ENCODE measurements around the gene ITSN1.

The ITSN1 gene

DNA sequence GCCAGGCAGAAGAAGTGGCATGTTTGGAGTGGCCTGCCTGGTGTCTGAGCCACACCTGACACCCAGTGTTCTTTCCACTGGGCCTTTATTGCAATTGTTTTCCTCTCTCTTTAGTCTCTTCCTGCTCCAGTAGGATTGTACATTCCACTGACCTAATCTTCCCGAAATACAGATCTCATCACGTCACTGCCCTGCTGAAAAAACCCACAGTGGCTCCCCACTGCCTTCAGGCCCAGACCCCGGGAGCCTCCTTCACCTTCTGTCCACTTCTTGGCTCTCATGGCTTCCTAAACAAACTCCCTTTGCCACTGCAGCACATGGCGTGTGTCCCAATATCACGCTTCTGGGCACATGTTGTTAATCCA, 298.6 kb downstream of the ITSN1 start:
- DNase-seq = no peak

DNA sequence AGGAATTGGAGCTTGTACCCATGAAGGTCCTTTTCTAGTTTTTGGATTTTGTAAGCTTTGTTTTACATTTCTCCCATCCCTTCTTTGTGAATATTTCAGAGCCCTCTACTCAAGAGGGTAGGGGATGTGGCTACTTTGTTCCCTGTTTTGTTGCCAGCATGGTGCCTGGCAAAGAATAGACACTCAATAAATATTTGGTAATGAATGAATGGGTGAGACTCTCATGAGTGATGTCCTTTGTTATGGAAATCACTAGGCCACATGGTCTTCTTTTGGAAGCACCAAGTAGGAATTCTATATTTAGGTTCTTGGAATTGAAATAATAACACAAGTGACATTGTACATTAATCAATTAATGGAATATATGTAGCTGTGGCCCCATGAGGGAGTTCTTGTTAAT, 300.1 kb downstream of the ITSN1 start:
- DNase-seq = no peak

DNA sequence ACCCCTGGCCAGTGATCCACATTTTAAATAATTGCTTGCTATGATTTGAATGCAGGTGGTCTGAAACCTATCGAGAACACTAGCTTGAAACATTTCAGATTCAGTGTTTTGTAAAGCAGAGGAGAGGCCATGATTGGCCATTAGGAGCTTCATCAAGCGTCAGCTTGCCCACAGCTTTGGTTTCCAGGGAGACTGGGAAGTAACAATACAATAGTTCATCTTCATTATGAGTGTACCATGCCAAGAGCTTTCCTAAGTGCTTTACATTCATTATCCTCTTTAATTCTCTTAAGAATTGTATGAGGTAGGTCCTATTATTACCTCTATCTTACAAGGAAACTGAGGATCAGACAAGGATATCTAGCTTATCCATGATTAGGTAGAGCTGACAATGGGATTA, 301.0 kb downstream of the ITSN1 start:
- DNase-seq = no peak

DNA sequence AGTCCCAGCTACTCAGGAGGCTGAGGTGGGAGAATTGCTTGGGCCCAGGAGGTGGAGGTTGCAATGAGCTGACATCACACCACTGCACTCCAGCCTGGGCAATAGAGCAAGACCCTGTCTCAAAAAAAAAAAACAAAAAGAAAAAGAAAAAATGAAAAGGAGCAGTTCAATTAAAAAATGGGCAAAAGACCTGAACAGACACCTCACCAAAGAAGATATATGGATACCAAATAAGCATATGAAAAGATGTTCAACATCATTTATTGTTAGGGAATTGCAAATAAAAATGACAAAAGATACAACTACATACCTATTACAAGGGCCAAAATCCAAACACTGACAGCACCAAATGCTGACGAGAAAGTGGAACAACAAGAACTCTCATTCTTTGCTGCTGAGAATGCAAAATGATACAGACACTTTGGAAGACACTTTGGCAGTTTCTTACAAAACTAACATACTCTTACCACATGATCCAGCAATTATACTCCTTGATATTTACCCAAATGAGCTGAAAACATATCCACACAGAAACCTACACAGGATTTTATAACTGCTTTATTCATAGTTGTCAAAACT, 302.0 kb downstream of the ITSN1 start:
- no peak for DNase-seq

DNA sequence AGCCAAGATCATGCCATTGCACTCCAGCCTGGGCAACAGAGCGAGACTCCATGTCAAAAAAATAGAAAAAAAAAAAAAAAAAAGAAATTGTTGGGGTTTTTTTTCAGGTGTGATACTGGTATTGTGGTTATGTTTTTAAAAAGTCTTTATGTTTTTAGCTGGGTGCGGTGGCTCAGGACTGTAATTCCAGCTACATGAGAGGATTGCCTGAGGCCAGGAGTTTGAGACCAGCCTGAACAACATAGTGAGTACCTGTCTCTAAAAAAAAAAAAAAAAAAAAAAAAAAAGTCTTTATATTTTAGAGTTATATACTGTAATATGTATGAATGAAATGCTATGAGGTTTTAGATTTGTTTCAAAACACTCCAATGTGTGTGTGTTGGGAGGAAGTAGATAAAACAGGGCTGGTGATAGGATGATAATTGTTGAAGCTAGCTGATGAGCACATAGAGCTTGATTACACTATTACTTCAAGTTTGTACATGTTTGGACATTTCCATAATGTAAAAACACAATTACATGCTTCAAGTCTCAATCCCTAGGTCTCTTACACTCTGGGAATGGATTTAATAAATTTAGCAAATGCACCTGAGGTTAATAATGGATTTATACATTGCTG, 303.5 kb downstream of the ITSN1 start:
- DNase-seq = no peak

DNA sequence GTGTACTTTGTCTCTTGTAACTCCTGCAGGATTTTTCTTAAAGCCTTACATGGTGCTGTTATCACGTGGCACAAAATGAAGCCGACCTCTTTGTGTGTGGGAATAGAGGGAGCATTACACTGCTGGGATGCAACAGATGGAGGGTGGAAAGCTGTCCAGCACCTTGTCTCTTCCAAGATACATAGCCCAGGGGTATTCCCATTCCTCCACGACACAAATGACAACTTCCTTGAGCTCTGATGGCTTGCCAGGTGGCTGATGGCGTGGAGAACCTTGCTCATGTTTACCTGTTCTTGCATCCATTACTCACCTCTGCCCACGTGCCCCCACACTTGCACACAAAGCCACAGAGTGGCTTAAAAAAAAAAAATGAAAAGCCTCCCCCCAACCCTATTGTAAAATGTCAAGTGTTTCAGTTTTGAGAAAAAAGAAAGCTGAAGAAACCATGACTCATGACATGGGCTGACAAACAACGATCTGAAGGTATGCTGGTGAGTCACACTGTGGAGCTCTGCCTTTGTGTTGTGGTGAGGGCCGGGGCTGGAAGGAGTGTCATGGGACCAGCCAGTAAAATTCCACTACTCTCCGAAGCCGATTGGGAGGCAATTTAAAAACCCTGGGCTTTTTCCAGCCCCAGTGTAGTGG, 305.3 kb downstream of the ITSN1 start:
- DNase-seq = peak; percentile 64

DNA sequence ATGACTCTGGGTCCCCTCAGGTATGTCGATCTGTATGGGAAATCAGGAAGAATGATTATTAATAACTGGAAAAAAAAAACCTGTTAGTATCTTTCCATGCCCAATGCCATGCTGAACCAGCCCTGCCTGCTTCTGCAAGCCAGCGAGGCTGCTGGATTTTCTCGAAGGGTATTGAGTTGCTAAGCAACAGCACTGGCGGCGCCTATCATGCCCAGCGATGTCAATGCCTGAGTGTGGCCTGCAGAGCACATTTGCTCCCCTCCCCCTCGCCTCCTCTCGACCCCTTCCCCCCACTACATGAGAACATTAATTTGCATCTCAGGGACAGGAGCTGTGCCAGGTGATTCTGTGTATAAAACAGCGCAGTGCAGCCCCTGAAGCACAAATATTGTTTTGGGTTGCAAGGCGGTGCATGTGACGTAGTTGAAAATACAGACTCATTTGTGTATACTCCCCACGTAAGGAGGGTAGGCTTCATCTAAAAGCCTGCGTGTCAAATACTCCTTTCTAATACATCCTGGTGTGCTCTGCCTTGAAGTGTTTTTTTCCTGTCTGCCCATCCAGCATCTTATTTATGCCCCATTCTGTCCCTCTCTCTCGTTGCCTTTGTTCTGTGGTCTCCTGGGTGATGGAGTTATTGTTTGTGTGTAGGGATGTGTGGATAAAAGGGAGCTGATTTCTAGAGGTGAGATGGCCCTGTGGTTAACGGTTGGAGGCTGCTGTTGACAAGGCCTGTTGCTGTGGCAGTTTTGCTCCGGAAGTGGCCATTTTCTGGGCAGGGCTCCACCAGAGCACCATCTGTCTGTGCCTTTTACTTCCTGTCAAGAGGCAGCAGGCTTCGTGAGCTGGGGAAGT, 306.0 kb downstream of the ITSN1 start:
- peak; percentile 87 for DNase-seq

DNA sequence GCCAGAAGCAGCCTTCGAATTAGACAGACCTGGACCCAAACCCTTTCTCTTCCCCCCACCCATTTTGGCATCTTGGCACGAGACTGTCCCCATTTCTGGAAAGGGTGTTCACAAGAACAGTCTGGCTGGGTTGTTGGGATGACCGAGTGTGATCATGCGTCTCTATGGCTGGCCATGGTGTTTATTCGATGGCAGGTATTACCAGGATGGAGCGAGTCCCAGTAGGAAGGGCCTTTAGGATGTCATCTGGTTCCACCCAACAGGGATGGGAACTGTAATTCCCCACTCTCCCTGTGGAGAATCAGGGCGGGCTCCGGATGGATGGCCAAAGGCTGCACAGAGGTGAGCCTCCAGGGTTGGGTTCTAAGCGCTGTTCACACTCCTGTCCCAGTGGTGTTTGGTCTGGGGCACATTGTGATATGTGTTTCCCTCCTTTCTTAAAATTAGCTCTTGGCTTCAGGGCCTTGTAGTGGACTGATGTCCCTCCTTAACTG, 306.7 kb downstream of the ITSN1 start:
- DNase-seq = no peak
